Large intestine (tissue), 3 donors: ENCODE data around the gene CD101. TPM values are rescaled to one million over a fixed set of nuclear protein-coding genes. Genes with fewer than 3 reads are reported as not detected.

Experiments
- DNase-seq, 2 donors: peaks; one replicate each; pipeline versions ENCODE4 v3.0.0 to v3.0.0-alpha.2; 2013
- H3K27ac ChIP-seq: one replicate; pipeline ENCODE4 v1.5.1; 2013; ENCODE audit warnings: low read length
- H3K27me3 ChIP-seq: 2 replicates; pipeline ENCODE4 v1.6.1; 2013; ENCODE audit warnings: low read length; ENCODE audit not compliant: control insufficient read depth, insufficient read depth
- H3K36me3 ChIP-seq: 2 replicates; pipeline ENCODE4 v1.6.1; 2013; ENCODE audit warnings: low read length; ENCODE audit not compliant: control insufficient read depth, insufficient read depth
- H3K4me1 ChIP-seq: one replicate; pipeline ENCODE4 v1.6.1; 2013; ENCODE audit warnings: low read length; ENCODE audit not compliant: control insufficient read depth, insufficient read depth
- H3K4me3 ChIP-seq: one replicate; pipeline ENCODE4 v1.5.1; 2013; ENCODE audit warnings: low read length
- H3K9me3 ChIP-seq: one replicate; pipeline ENCODE4 v1.6.1; 2013; ENCODE audit warnings: mild to moderate bottlenecking, low read depth, low read length, moderate library complexity; ENCODE audit not compliant: control insufficient read depth
- whole genome bisulfite sequencing: methylation state at CpG from one replicate; pipeline ENCODE4 v1.1.5; 2013; ENCODE audit warnings: low lambda C conversion rate; ENCODE audit not compliant: insufficient coverage; 5-methylcytosine and 5-hydroxymethylcytosine counted together
- polyA plus RNA-seq: library from polyadenylated mRNA; unstranded; fragments of 120-200 nt; gene quantifications from one replicate; pipeline ENCODE4 v1.2.1, GENCODE V29; 2013

Gene CD101
- polyA plus RNA-seq, 1 donor, result 4.6 TPM

GRCh38 chr1:117046781-117047180 is 45.2 kb downstream of the CD101 start:
- H3K9me3 ChIP-seq, result no peaks in the 10 kb centered on the region
- WGBS, result 80% methylated on average over 1 of the region's 4 CpGs

GRCh38 chr1:117047271-117047670 is 45.7 kb downstream of the CD101 start:
- H3K9me3 ChIP-seq, result no peaks in the 10 kb centered on the region
- no peak overlapping the region for H3K27ac ChIP-seq
- H3K4me3 ChIP-seq, result no peak overlapping the region
- WGBS, result no CpG with 5 or more reads among the region's 2 CpGs
- no peak for DNase-seq
- H3K27me3 ChIP-seq, result no peaks in the 10 kb centered on the region
- peaks cover 2% of the 10 kb centered on the region for H3K4me1 ChIP-seq
- H3K36me3 ChIP-seq, result no peaks in the 10 kb centered on the region

More at GRCh38 chr1:117046781-117047180, 45.2 kb downstream of the CD101 start:
- Histone ChIP-seq H3K27ac (no peak overlapping the region), H3K36me3 (no peaks in the 10 kb centered on the region), H3K27me3 (no peaks in the 10 kb centered on the region), H3K4me3 (no peak overlapping the region), H3K4me1 (peaks cover under 1% of the 10 kb centered on the region)
- no peak for DNase-seq

DNA sequence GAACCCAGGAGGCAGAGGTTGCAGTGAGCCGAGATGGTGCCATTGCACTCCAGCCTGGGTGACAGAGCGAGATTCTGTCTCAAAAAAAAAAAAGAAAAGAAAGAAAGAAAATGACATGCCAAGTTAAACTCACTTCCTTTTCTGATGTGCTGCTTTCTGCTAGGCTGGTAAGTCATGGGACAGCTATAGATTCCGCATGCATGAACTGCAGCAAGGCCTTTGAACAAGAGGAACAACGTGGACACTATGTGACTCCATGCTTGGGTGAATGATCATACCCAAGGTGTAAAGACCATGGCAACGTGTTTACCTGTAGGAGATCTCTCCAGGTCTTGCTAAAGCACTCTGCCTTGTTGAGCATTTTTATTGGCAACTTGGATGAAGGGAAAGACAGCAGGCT is 48.3 kb downstream of the CD101 start:
- WGBS, result no CpG with 5 or more reads among the region's 5 CpGs
- Histone ChIP-seq H3K4me1 (peaks cover 2% of the 10 kb centered on the region), H3K36me3 (no peaks in the 10 kb centered on the region), H3K27me3 (no peaks in the 10 kb centered on the region), H3K27ac (no peak overlapping the region), H3K4me3 (no peak overlapping the region), H3K9me3 (no peaks in the 10 kb centered on the region)
- no peak for DNase-seq

- Histone ChIP-seq H3K4me3 (no peak overlapping the region), H3K27me3 (no peaks in the 10 kb centered on the region), H3K27ac (no peak overlapping the region), H3K36me3 (no peaks in the 10 kb centered on the region), H3K4me1 (peaks cover 2% of the 10 kb centered on the region), H3K9me3 (no peaks in the 10 kb centered on the region)
- 72% methylated on average over 5 of the region's 8 CpGs for WGBS
- DNase-seq, result peak in 1 of 2 donors; percentile 45
Observed at GRCh38 chr1:117051224-117052064, 49.9 kb downstream of the CD101 start.

DNA sequence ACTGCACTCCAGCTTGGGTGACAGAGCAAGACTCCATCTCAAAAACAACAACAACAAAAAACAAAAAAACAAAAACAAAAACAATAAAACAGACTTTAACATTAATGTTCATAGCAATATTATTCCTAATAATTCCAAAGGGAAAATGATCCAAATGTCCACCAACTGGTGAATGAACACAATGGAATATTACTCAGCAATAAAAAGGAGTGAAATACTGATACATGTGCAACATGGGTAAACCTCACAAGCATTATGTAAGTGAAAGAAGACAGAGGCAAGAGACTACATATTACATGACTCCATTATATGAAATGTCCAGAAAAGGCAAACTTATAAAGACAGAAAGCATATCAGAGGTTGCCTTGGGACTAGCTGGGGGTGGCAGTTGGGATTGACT is 52.5 kb downstream of the CD101 start:
- Histone ChIP-seq H3K36me3 (no peaks in the 10 kb centered on the region), H3K9me3 (no peaks in the 10 kb centered on the region), H3K27ac (no peak overlapping the region), H3K27me3 (no peaks in the 10 kb centered on the region), H3K4me1 (peaks cover 2% of the 10 kb centered on the region), H3K4me3 (no peak overlapping the region)
- DNase-seq, result no peak

- no peaks in the 10 kb centered on the region for H3K36me3 ChIP-seq
- H3K27me3 ChIP-seq, result no peaks in the 10 kb centered on the region
- DNase-seq, result peak in 1 of 2 donors; percentile 25
- WGBS, result no CpG with 5 or more reads among the region's 4 CpGs
- no peaks in the 10 kb centered on the region for H3K9me3 ChIP-seq
- peak overlapping the region; percentile 81 for H3K4me3 ChIP-seq
- H3K4me1 ChIP-seq, result no peaks in the 10 kb centered on the region
- peak overlapping the region; percentile 90 for H3K27ac ChIP-seq
Observed at GRCh38 chr1:117058810-117059209, 57.2 kb downstream of the CD101 start.

GRCh38 chr1:117059334-117059677 is 57.7 kb downstream of the CD101 start:
- H3K27me3 ChIP-seq, result no peaks in the 10 kb centered on the region
- peak overlapping the region; percentile 81 for H3K4me3 ChIP-seq
- no peaks in the 10 kb centered on the region for H3K36me3 ChIP-seq
- DNase-seq, result peak; percentile 50 to 78
- peak overlapping the region; percentile 90 for H3K27ac ChIP-seq
- WGBS, result no CpG with 5 or more reads among the region's 18 CpGs
- no peaks in the 10 kb centered on the region for H3K9me3 ChIP-seq
- no peaks in the 10 kb centered on the region for H3K4me1 ChIP-seq

DNA sequence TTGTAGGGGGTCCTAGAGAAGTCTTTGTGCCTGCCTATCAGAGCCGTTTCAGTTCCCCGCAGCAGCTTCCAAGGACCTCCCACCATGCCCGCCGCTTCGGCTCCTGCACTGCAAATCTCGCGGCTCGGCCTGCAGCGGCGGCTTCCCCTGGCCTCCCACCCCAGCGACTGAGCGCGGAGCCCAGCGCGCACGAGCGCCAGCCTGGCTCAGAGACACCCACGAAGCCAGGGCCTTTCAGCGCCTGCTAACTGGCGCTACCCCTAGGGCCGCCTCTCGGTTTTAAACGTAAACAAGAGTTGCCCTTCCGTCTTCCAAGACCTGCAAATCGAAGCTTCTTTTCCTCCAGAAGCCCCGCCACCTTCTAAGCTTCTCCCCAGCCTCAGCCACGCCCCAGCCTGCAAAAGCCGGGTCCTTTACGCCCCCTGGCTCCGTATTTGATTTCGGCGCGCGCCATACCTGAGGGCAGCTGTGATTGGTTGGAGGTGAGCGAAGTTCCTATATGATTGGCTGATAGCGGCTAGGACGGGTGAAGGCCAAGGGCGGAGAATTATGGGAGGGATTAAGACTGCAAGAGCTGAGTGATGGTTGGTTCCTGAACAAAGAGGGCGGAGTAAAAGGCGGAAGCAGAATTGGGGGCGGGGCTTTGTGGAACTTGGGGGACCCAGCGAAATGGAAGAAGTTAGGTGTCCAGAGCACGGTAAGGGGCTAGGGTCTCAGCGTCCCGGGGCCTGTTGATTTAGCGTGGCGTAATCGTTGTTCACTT is 58.3 kb downstream of the CD101 start, which contains the start of gene TTF2:
Gene TTF2 (plus strand): TSS at position 649 of the 763 bp plus-strand sequence. CDS start 21 bp downstream, at position 670.
- Histone ChIP-seq H3K36me3 (no peaks in the 10 kb centered on the region), H3K9me3 (no peaks in the 10 kb centered on the region), H3K4me1 (no peaks in the 10 kb centered on the region), H3K4me3 (peak within 1 kb of the TSS; percentile 81), H3K27ac (peak within 1 kb of the TSS; percentile 90), H3K27me3 (no peaks in the 10 kb centered on the region)
- no CpG with 5 or more reads among the region's 48 CpGs for WGBS
- peak; percentile 98 to 99 for DNase-seq

GRCh38 chr1:117060441-117061317 is 59.1 kb downstream of the CD101 start:
- Histone ChIP-seq H3K27me3 (no peaks in the 10 kb centered on the region), H3K4me3 (peak overlapping the region; percentile 81), H3K27ac (peak overlapping the region; percentile 90), H3K4me1 (no peaks in the 10 kb centered on the region), H3K9me3 (no peaks in the 10 kb centered on the region), H3K36me3 (no peaks in the 10 kb centered on the region)
- 40% methylated on average over 1 of the region's 42 CpGs for whole genome bisulfite sequencing
- peak; percentile 53 to 72 for DNase-seq

GRCh38 chr1:117061986-117062415 is 60.4 kb downstream of the CD101 start:
- no peak overlapping the region for H3K4me3 ChIP-seq
- H3K36me3 ChIP-seq, result no peaks in the 10 kb centered on the region
- H3K4me1 ChIP-seq, result no peaks in the 10 kb centered on the region
- 83% methylated on average over 1 of the region's 2 CpGs for WGBS
- no peak overlapping the region for H3K27ac ChIP-seq
- no peaks in the 10 kb centered on the region for H3K27me3 ChIP-seq
- no peak for DNase-seq
- no peaks in the 10 kb centered on the region for H3K9me3 ChIP-seq
